GM18909 (cell line): ENCODE data around the gene CCDC144A.
"Not testable (repeated sequence)": the region's sequence is repeated elsewhere in the genome, so short reads cannot be mapped to it uniquely, and the experiment has no call there.

ENCODE experiments used
- ATAC-seq: cut with Tn5 transposase; IDR thresholded peaks from one replicate; pipeline ENCODE4 v1.9.1; 2021; ENCODE audit warnings: mild to moderate bottlenecking; ENCODE audit not compliant: unreplicated experiment, poor library complexity

CCDC144A gene

GRCh38 chr17:16751224-16751923, 61.3 kb downstream of the CCDC144A start:
- not testable (repeated sequence) for ATAC-seq

GRCh38 chr17:16751924-16752287, 61.9 kb downstream of the CCDC144A start:
- ATAC-seq, result not testable (repeated sequence)

DNA sequence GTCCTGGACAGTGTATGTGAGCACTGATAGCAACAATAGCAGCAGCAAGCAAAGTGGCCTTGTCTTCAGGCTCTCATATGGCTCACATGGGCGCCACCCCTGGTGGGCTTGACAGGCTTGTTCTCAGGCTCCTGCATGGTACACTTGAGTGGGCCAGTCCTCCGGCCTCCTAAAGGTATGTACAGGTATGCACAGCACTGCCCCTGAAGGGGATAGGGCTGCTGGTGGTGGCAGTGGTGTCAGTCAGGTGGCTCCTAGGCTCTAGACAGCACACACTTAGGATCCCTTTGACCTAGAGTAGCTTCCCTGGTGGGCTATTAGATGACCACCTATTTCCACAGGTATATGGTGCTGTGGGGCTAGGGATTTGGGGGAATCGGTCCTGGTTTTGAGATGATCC, 67.5 kb downstream of the CCDC144A start:
- ATAC-seq, result not testable (repeated sequence)

- ATAC-seq, result not testable (repeated sequence)
Measured at GRCh38 chr17:16758177-16758576, 68.1 kb downstream of the CCDC144A start.

DNA sequence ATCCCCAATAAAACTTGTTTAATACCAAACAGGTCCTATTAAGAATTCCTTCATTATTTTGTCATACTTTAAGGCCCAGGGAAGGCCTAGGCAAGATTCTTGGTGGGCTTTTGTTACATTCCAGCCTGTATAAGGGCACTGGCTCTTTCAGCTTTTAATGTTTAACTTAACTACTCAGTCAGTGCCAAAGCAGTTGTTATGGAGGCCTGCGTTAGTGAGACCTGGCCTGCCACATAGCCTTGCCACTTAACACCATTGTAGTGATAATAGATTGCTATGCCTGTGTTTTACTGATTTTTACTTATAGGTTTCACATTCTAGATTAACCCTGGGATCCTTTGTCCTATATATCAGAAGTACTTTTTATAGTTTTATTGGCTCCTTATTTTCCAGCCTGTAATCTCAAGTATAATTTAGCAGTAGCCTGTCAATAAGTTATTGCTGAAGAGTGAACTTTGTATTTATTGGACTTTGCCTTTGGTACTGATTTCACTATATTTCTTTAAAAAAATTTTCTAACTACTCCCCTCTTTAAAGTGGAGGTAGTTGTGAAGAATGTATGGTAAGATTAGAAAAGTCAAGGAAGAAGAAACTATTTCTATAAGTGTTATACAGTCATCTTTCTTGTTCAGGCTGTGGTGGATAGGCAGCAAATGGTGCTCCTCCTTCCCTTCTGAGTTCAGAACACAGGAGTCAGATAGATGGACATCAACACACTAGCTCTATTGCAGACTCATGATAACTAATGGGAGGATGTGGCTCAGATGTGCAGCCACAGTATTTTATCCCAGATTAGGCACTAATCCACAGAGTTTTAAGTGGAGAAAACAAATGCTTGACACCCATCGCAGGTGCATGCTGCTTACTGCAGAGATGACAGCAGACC, 78.5 kb downstream of the CCDC144A start:
- ATAC-seq, result not testable (repeated sequence)

DNA sequence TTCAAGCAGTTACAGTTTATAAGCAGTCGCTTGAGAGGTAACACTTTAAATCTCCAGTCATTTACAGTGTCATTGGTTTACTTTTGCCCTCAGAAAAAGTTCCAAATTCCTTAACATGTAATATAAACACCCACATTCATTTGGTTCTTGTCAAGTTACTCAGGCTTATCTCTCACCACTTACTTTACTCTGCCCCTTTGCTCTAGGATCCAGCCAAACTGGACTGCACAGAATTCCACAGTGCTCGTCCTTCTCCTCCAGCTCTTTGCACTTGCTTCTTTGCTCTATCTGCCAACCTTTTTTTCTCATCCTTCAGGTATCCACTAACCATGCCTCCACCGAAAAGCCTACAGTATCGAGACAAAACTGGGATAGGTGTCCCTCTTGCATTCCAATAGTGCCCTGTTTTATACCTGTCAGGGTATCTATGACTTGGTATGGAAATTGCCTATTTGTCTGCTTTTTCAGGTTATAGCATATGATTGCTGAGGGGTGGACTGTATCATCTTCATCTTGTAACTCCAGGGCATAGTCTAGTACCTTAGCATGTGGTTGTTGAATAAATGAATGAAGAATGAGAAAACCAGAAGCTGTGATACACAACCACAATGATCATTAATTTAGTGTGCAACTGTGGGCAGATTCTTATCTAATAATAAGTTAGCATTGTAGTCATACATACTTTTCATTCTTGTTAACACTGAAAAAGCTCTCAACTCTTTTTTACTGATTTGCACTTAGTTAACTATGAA, 82.5 kb downstream of the CCDC144A start:
- ATAC-seq, result not testable (repeated sequence)

DNA sequence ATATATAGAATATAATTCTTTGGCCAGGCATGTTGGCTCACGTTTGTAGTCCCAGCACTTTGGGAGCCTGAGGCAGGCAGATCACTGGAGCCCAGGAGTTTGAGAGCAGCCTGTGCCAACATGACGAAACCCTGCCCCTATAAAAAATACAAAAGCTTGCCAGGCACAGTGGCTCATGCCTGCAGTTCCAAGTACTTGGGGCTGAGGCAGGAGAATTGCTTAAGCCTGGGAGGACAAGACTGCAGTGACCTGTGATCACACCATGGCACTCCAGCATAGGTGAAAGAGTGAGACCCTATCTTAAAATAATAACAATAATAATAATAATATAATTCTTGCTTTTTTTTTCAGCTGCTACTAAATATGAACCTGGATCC, 83.1 kb downstream of the CCDC144A start:
- not testable (repeated sequence) for ATAC-seq

- not testable (repeated sequence) for ATAC-seq
Measured at GRCh38 chr17:16787851-16788250, 97.8 kb downstream of the CCDC144A start.

DNA sequence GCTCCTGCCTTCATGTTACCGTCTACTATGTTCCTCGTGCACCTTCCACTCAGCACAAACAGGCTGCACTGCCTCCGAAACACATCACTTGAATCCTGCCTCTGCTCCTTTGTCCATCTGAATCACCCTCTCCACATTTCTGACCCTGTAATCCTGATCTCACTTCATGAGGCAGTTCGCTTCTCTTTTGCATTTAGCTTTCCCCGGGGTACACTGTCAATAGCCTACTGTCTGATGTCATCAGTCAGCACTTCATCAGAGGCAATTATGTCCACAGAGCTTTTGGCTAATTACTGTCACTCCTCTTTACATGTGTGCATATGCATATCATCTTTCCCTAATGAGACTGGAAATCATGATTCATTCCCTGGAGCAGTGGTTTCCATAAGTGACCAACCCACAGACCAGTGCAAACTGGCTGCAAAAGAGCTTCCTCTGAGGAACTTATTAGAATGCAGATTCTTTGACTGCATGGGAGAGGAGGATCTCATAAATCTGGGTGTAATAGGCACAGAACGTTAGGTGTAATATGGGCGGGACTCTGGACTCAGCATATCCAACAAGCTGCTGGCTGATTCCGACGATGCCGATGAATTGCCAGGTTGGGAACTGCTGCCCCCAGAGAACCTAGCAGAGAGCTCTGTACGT, 99.0 kb downstream of the CCDC144A start:
- not testable (repeated sequence) for ATAC-seq

- not testable (repeated sequence) for ATAC-seq
Measured at GRCh38 chr17:16789622-16790021, 99.6 kb downstream of the CCDC144A start.

DNA sequence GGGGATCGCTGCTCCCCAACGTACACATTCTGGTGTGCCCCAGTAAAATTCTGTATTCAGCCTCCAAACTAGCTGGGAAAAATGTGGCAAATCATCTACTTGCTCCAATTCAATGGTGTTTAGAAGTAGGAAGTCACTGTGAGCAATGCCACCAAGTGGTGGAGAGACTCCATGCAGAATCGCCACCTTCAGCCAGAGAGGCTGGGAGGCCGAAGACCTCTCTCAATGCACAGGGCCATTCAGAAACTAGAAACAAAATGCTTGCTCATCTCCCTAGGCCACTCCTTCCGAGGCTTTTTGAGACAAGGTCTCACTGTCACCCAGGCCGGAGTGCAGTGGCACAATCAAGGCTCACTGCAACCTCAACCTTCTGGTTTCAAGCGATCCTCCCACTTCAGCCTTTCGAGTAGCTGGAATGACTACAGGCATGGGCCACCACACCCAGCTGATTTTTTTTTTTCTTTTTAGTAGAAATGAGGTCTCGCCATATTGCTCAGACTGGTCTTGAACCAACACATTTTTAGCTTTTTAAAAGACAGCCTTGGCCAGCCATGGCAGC, 100.4 kb downstream of the CCDC144A start:
- ATAC-seq, result not testable (repeated sequence)

GRCh38 chr17:16794215-16794614, 104.2 kb downstream of the CCDC144A start:
- not testable (repeated sequence) for ATAC-seq

DNA sequence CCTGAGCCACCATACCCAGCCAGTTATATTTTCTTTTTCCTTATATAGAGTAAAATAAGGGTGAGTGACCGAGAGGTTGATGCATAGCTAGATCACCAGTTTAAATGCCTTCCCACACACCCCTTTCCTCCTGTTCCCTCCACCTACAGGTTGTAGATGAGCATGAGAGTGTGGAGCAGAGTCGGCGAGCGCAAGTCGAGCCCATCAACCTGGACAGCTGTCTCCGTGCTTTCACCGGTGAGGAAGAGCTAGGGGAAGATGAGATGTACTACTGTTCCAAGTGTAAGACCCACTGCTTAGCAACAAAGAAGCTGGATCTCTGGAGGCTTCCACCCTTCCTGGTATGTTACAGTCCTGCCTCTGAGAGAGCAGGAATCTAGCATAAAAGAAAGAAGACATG, 105.9 kb downstream of the CCDC144A start:
- not testable (repeated sequence) for ATAC-seq

DNA sequence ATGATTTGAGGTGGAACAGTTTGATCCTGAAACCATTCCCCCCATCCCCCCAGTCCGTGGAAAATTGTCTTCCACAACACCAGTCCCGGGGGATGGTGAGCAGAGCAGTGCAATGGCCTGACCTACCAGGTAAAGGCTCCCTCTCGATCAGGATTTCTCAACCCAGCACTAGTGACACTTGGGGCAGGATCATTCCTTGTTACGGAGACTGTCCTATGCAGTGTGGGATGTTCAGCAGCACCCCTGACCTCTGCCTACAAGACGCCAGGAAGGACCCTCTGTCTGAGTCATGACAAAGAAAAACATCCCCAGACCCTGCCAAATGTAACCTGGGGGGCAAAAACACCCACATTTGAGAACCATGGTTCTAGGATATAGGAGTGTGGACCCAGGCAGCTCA, 114.8 kb downstream of the CCDC144A start:
- ATAC-seq, result not testable (repeated sequence)

- not testable (repeated sequence) for ATAC-seq
Measured at GRCh38 chr17:16806599-16806998, 116.6 kb downstream of the CCDC144A start.

- not testable (repeated sequence) for ATAC-seq
Measured at GRCh38 chr17:16807620-16808019, 117.6 kb downstream of the CCDC144A start.

GRCh38 chr17:16810236-16810635, 120.2 kb downstream of the CCDC144A start:
- ATAC-seq, result not testable (repeated sequence)

GRCh38 chr17:16812126-16812525, 122.1 kb downstream of the CCDC144A start:
- ATAC-seq, result not testable (repeated sequence)

- no peak for ATAC-seq
Measured at GRCh38 chr17:16814439-16814838, 124.4 kb downstream of the CCDC144A start.

- ATAC-seq, result no peak
Measured at GRCh38 chr17:16817201-16817600, 127.2 kb downstream of the CCDC144A start.
